Measurements from ENCODE around the gene EXD1.

Gene EXD1

GRCh38 chr15:41231422-41232226 is 1.1 kb upstream of the EXD1 start:
- in situ Hi-C loops (cut with HindIII; ENCODE audit: low sequenced_read_pairs) = no loop called here
- no peak for TF ChIP-seq CTCF (IDR thresholded peaks at IDR 0.05; ENCODE audit: low read depth, low read length, missing control alignments)
- DNase-seq (ENCODE audit: low read depth) = no peak
- H3K4me3 ChIP-seq (ENCODE audit: low read depth, low read length) = peak overlapping the region; percentile 95

- DNase-seq (ENCODE audit: low read depth) = no peak
- TF ChIP-seq CTCF (IDR thresholded peaks at IDR 0.05; ENCODE audit: low read depth, low read length, missing control alignments) = no peak
- H3K4me3 ChIP-seq (ENCODE audit: low read depth, low read length) = peak overlapping the region; percentile 95
- in situ Hi-C loops (cut with HindIII; ENCODE audit: low sequenced_read_pairs) = no loop called here
Measured at GRCh38 chr15:41230345-41230649, 260 bp downstream of the EXD1 start.

GRCh38 chr15:41219381-41219780 is 11.2 kb downstream of the EXD1 start:
- no peak overlapping the region for H3K4me3 ChIP-seq (ENCODE audit: low read depth, low read length)
- DNase-seq (ENCODE audit: low read depth) = no peak
- in situ Hi-C loops (cut with HindIII; ENCODE audit: low sequenced_read_pairs) = no loop called here
- TF ChIP-seq CTCF (IDR thresholded peaks at IDR 0.05; ENCODE audit: low read depth, low read length, missing control alignments) = no peak

GRCh38 chr15:41218851-41219250 is 11.7 kb downstream of the EXD1 start:
- no peak for DNase-seq (ENCODE audit: low read depth)
- TF ChIP-seq CTCF (IDR thresholded peaks at IDR 0.05; ENCODE audit: low read depth, low read length, missing control alignments) = no peak
- in situ Hi-C loops (cut with HindIII; ENCODE audit: low sequenced_read_pairs) = no loop called here
- no peak overlapping the region for H3K4me3 ChIP-seq (ENCODE audit: low read depth, low read length)

GRCh38 chr15:41215708-41216107 is 14.8 kb downstream of the EXD1 start:
- in situ Hi-C loops (cut with HindIII; ENCODE audit: low sequenced_read_pairs) = no loop called here
- no peak for TF ChIP-seq CTCF (IDR thresholded peaks at IDR 0.05; ENCODE audit: low read depth, low read length, missing control alignments)
- H3K4me3 ChIP-seq (ENCODE audit: low read depth, low read length) = no peak overlapping the region
- no peak for DNase-seq (ENCODE audit: low read depth)

- H3K4me3 ChIP-seq (ENCODE audit: low read depth, low read length) = no peak overlapping the region
- TF ChIP-seq CTCF (IDR thresholded peaks at IDR 0.05; ENCODE audit: low read depth, low read length, missing control alignments) = no peak
- no peak for DNase-seq (ENCODE audit: low read depth)
- in situ Hi-C loops (cut with HindIII; ENCODE audit: low sequenced_read_pairs) = no loop called here
Measured at GRCh38 chr15:41207687-41208448, 22.7 kb downstream of the EXD1 start.
